Measurements from ENCODE around the gene DNAAF5.

DNA sequence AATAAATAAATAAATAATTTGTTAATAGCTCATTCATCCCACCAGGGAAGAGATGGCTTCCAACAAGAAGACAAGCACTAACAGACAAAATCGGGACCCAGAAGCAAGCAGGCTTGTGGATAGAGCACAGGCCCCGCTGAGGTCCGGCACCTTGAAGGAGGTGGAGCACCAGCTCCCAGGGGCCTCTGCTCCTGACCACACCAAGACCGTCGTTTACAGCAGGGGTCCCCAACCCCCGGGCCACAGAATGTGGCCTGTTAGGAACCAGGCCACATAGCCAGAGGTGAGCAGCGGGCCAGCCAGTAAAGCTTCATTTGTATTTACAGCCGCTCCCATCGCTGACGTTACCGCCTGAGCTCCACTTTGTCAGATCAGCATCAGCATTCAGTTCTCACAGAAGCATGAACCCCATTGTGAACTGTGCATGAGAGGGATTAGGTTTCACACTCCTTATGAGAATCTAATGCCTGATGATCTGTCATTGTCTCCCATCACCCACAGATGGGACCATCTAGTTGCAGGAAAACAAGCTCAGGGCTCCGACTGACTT lies 72.5 kb downstream of the DNAAF5 start:
- no peak for TF ChIP-seq STAT6 (CRISPR knock-in tag; IDR thresholded peaks at IDR 0.05)
- TF ChIP-seq SAFB2 (IDR thresholded peaks at IDR 0.05; ENCODE audit: borderline replicate concordance, low read depth, low read length, severe bottlenecking), result no peak
- no peak for TF ChIP-seq PTTG1 (tag; IDR thresholded peaks at IDR 0.05; ENCODE audit: low read depth)
- no peak for TF ChIP-seq IRF2 (CRISPR knock-in tag; IDR thresholded peaks at IDR 0.05)
- TF ChIP-seq POLR2A (conservative IDR thresholded peaks at IDR 0.05), result no peak
- TF ChIP-seq CEBPG (CRISPR knock-in tag; IDR thresholded peaks at IDR 0.05), result no peak
- no peak for TF ChIP-seq CEBPG (tag; conservative IDR thresholded peaks at IDR 0.05 in 1 of 2, IDR thresholded peaks at IDR 0.05 in 1 of 2)
- no peak for TF ChIP-seq MAX (CRISPR knock-in tag; IDR thresholded peaks at IDR 0.05)
- no peak for TF ChIP-seq PCBP2 (IDR thresholded peaks at IDR 0.05; ENCODE audit: low read depth, low read length, poor library complexity, severe bottlenecking)

Measured in K562 (cell line).